SK-N-MC (cell line): Measurements from ENCODE around the gene SLC38A6.

Experiments
- DNase-seq: peaks from one replicate; pipeline ENCODE4 v3.0.0-alpha.2; 2011; ENCODE audit warnings: low read depth, low spot score
- H3K27ac ChIP-seq: fragments of 200-600 bp; sonication (generic); 2 replicates; pipeline ENCODE4 v1.5.1; 2016; ENCODE audit warnings: mixed run types
- H3K36me3 ChIP-seq: fragments of 200-600 bp; sonication (generic); 2 replicates; pipeline ENCODE4 v1.6.1; 2017; ENCODE audit warnings: antibody characterized with exemption, low read length, mixed read lengths; ENCODE audit not compliant: insufficient read depth
- H3K4me3 ChIP-seq: fragments of 200-600 bp; sonication (generic); 2 replicates; pipeline ENCODE4 v1.5.1; 2016
- H3K9ac ChIP-seq: fragments of 200-600 bp; sonication (generic); 2 replicates; pipeline ENCODE4 v1.8.0; 2017; ENCODE audit warnings: mixed run types, mixed read lengths; ENCODE audit not compliant: insufficient read length
- H3K9me3 ChIP-seq: fragments of 200-600 bp; sonication (generic); 2 replicates; pipeline ENCODE4 v1.6.1; 2017; ENCODE audit warnings: low read depth, mild to moderate bottlenecking, antibody characterized with exemption, low read length, moderate library complexity, mixed read lengths
- EZH2 ChIP-seq: fragments of 200-600 bp; sonication (generic); IDR thresholded peaks from one replicate; pipeline ENCODE4 v1.6.1; 2017; ENCODE audit warnings: antibody characterized with exemption
- FOXP2 ChIP-seq: optimal IDR thresholded peaks from 2 replicates; pipeline ENCODE3; 2011; ENCODE audit warnings: mild to moderate bottlenecking, moderate library complexity; ENCODE audit not compliant: insufficient read depth; ENCODE audit errors: extremely low read length, control extremely low read depth
- POLR2AphosphoS5 ChIP-seq: IDR thresholded peaks from 2 replicates; pipeline ENCODE4 v1.6.1; 2012; ENCODE audit warnings: mild to moderate bottlenecking, low read depth, low read length, borderline replicate concordance

SLC38A6 gene

GRCh38 chr14:61026526-61026925 lies 45.5 kb downstream of the SLC38A6 start:
- Histone ChIP-seq H3K9ac (peak overlapping the region; percentile 2), H3K36me3 (no peaks in the 10 kb centered on the region), H3K27ac (no peak overlapping the region), H3K4me3 (no peak overlapping the region), H3K9me3 (no peaks in the 10 kb centered on the region)
- DNase-seq, result no peak
- TF ChIP-seq EZH2 (no peak), FOXP2 (no peak), POLR2AphosphoS5 (no peak)

- Histone ChIP-seq H3K9ac (no peak overlapping the region), H3K36me3 (peaks cover 3% of the 10 kb centered on the region; the same call in 1 of the 2 replicates), H3K27ac (0 out of 2 replicates have a peak overlapping the region, but pooled peaks have one; percentile 2), H3K9me3 (no peaks in the 10 kb centered on the region), H3K4me3 (no peak overlapping the region)
- DNase-seq, result no peak
- TF ChIP-seq POLR2AphosphoS5, result no peak
- no peak for TF ChIP-seq EZH2
- no peak for TF ChIP-seq FOXP2
Measured at GRCh38 chr14:61031026-61031425, 50.0 kb downstream of the SLC38A6 start.

- H3K27ac ChIP-seq, result peak overlapping the region; percentile 91
- H3K4me3 ChIP-seq, result peak overlapping the region; percentile 62
- H3K36me3 ChIP-seq, result peaks cover 3% of the 10 kb centered on the region; the same call in 1 of the 2 replicates
- no peak for TF ChIP-seq EZH2
- H3K9me3 ChIP-seq, result no peaks in the 10 kb centered on the region
- DNase-seq, result no peak
- peak overlapping the region; percentile 24 for H3K9ac ChIP-seq
Measured at GRCh38 chr14:61033054-61033453, 52.0 kb downstream of the SLC38A6 start.

- H3K9me3 ChIP-seq, result no peaks in the 10 kb centered on the region
- H3K9ac ChIP-seq, result no peak overlapping the region
- peak overlapping the region; percentile 91 for H3K27ac ChIP-seq
- peaks cover 3% of the 10 kb centered on the region; the same call in 1 of the 2 replicates for H3K36me3 ChIP-seq
- no peak for DNase-seq
- TF ChIP-seq FOXP2 (no peak), EZH2 (no peak), POLR2AphosphoS5 (no peak)
- H3K4me3 ChIP-seq, result peak overlapping the region; percentile 24
Measured at GRCh38 chr14:61033855-61034254, 52.8 kb downstream of the SLC38A6 start.

- Histone ChIP-seq H3K27ac (peak overlapping the region; percentile 91; the same call in 1 of the 2 replicates), H3K9ac (no peak overlapping the region)
- no peak for DNase-seq
Measured at GRCh38 chr14:61034416-61035120, 53.5 kb downstream of the SLC38A6 start.

GRCh38 chr14:61037215-61037614 lies 56.2 kb downstream of the SLC38A6 start:
- Histone ChIP-seq H3K4me3 (peak overlapping the region; percentile 20; the same call in 1 of the 2 replicates), H3K9me3 (no peaks in the 10 kb centered on the region), H3K36me3 (no peaks in the 10 kb centered on the region), H3K27ac (peak overlapping the region; percentile 84), H3K9ac (no peak overlapping the region)
- no peak for DNase-seq
- TF ChIP-seq POLR2AphosphoS5 (no peak), EZH2 (no peak), FOXP2 (no peak)

More at GRCh38 chr14:61034416-61035120, 53.5 kb downstream of the SLC38A6 start:
- Histone ChIP-seq H3K36me3 (peaks cover 3% of the 10 kb centered on the region; the same call in 1 of the 2 replicates), H3K4me3 (peak overlapping the region; percentile 24; the same call in 1 of the 2 replicates), H3K9me3 (no peaks in the 10 kb centered on the region)
- TF ChIP-seq EZH2, result no peak

- H3K4me3 ChIP-seq, result no peak overlapping the region
- DNase-seq, result no peak
- no peak overlapping the region for H3K27ac ChIP-seq
- no peak for TF ChIP-seq EZH2
- TF ChIP-seq POLR2AphosphoS5, result no peak
- TF ChIP-seq FOXP2, result no peak
- H3K9ac ChIP-seq, result no peak overlapping the region
- H3K36me3 ChIP-seq, result no peaks in the 10 kb centered on the region
- H3K9me3 ChIP-seq, result no peaks in the 10 kb centered on the region
Measured at GRCh38 chr14:61041704-61042103, 60.7 kb downstream of the SLC38A6 start.

GRCh38 chr14:61042220-61042619 lies 61.2 kb downstream of the SLC38A6 start:
- TF ChIP-seq EZH2 (no peak), FOXP2 (no peak), POLR2AphosphoS5 (no peak)
- Histone ChIP-seq H3K9ac (no peak overlapping the region), H3K36me3 (no peaks in the 10 kb centered on the region), H3K9me3 (no peaks in the 10 kb centered on the region), H3K4me3 (no peak overlapping the region), H3K27ac (no peak overlapping the region)
- DNase-seq, result no peak

- TF ChIP-seq EZH2 (no peak), FOXP2 (no peak), POLR2AphosphoS5 (no peak)
- H3K9me3 ChIP-seq, result no peaks in the 10 kb centered on the region
- DNase-seq, result no peak
- H3K4me3 ChIP-seq, result no peak overlapping the region
- H3K27ac ChIP-seq, result no peak overlapping the region
- no peak overlapping the region for H3K9ac ChIP-seq
- no peaks in the 10 kb centered on the region for H3K36me3 ChIP-seq
Measured at GRCh38 chr14:61043506-61043905, 62.5 kb downstream of the SLC38A6 start.
